LNCaP clone FGC (cell line): Measurements from ENCODE around the gene SMIM1.

ENCODE experiments used
- DNase-seq: peaks from one replicate; pipeline ENCODE4 v3.0.0-alpha.2; 2011; ENCODE audit warnings: low read depth
- H3K4me3 ChIP-seq: 2 replicates; pipeline ENCODE4 v1.5.1; 2011; ENCODE audit warnings: mild to moderate bottlenecking, low read depth, low read length, control low read depth
- CTCF ChIP-seq: IDR thresholded peaks from 2 replicates; pipeline ENCODE4 v1.5.1; 2012; ENCODE audit warnings: mild to moderate bottlenecking; ENCODE audit not compliant: control insufficient read depth, insufficient read depth; ENCODE audit errors: extremely low read depth

Gene SMIM1

GRCh38 chr1:3729594-3730542 lies 42.7 kb upstream of the SMIM1 start:
- no peak overlapping the region for H3K4me3 ChIP-seq
- DNase-seq = no peak
- no peak for TF ChIP-seq CTCF

- DNase-seq = no peak
- no peak for TF ChIP-seq CTCF
- no peak overlapping the region for H3K4me3 ChIP-seq
Measured at GRCh38 chr1:3730543-3731247, 41.9 kb upstream of the SMIM1 start.

- DNase-seq = no peak
- no peak overlapping the region for H3K4me3 ChIP-seq
- TF ChIP-seq CTCF = no peak
Measured at GRCh38 chr1:3731583-3732433, 40.7 kb upstream of the SMIM1 start.

GRCh38 chr1:3732434-3733093 lies 40.0 kb upstream of the SMIM1 start:
- DNase-seq = no peak
- TF ChIP-seq CTCF = no peak
- no peak overlapping the region for H3K4me3 ChIP-seq

- DNase-seq = no peak
- no peak overlapping the region for H3K4me3 ChIP-seq
- TF ChIP-seq CTCF = no peak
Measured at GRCh38 chr1:3733094-3733882, 39.3 kb upstream of the SMIM1 start.
